HepG2 (cell line): ENCODE data around the gene ZCCHC7. TPM values are rescaled to one million over a fixed set of nuclear protein-coding genes. Genes with fewer than 3 reads are reported as not detected.
A peak's percentile ranks its signal among the peaks of the same experiment; 100 is the strongest.

Experiments used
- ATAC-seq: fragments of 200-7000 bp; cut with Tn5 transposase; 3 replicates; pipeline ENCODE4 v1.9.1; 2020; ENCODE audit warnings: mild to moderate bottlenecking, moderate library complexity
- BruUV-seq: library from RNA; stranded (reverse); fragments of 400-500 nt; replicated peaks from 2 replicates; lab custom pipeline; 2021; lab: Mats Ljungman, UMichigan
- CTCF ChIA-PET: fragments of 300-600 bp; formaldehyde crosslinking; extraction: SDS; loops from one replicate; lab custom pipeline; 2021; ENCODE audit warnings: low total read pairs, inconsistent platforms, low intra/inter-chr PET ratio; lab: Yijun Ruan, JAX
- POLR2A ChIA-PET: fragments of 350-600 bp; sonication (Branson Sonifier 250); formaldehyde crosslinking; loops from one replicate; lab custom pipeline; 2020; ENCODE audit warnings: antibody characterized with exemption, inconsistent platforms; lab: Yijun Ruan, JAX
- DNase-seq: peaks from one replicate; pipeline ENCODE4 v3.0.0-alpha.2; 2015; ENCODE audit warnings: low spot score
- FAIRE-seq: peaks from 3 replicates; lab custom pipeline; 2011; peaks lifted over from hg19 to GRCh38; lab: Jason Lieb, UNC
- H2AFZ ChIP-seq: one replicate; pipeline ENCODE4 v1.6.1; 2011; ENCODE audit warnings: low read length, inconsistent platforms
- H3K27ac ChIP-seq: fragments of 300-600 bp; 3 replicates; pipeline ENCODE4 v1.8.0; 2011; ENCODE audit warnings: mixed run types, mild to moderate bottlenecking, mixed read lengths, low read length, inconsistent platforms; ENCODE audit not compliant: insufficient read depth; ENCODE audit errors: extremely low read length
- H3K27me3 ChIP-seq, 2 experiments: fragments of 200-600 bp in 1 of 2; 2 replicates in 1 of 2; 3 replicates in 1 of 2; pipeline versions ENCODE4 v1.6.0 to v1.8.0; 2011; ENCODE audit warnings: low read length in 2 of 2, mild to moderate bottlenecking in 2 of 2, moderate library complexity in 2 of 2, inconsistent platforms in 1 of 2; ENCODE audit not compliant: insufficient read depth in 2 of 2, control insufficient read depth in 1 of 2
- H3K36me3 ChIP-seq, 2 experiments: fragments of 200-600 bp in 1 of 2; replicated peaks in 1 of 2; 2 replicates in 1 of 2; 3 replicates in 1 of 2; pipeline versions ENCODE4 v1.5.1 to v1.8.0; 2011; ENCODE audit warnings: low read length in 2 of 2, inconsistent platforms in 1 of 2; ENCODE audit not compliant: insufficient read depth in 2 of 2, control insufficient read depth in 1 of 2
- H3K4me1 ChIP-seq: 2 replicates; pipeline ENCODE4 v1.5.1; 2012; ENCODE audit warnings: low read length, inconsistent platforms; ENCODE audit not compliant: insufficient read depth
- H3K4me2 ChIP-seq: 2 replicates; pipeline ENCODE4 v1.6.0; 2011; ENCODE audit warnings: low read depth, low read length, inconsistent platforms
- H3K4me3 ChIP-seq, 3 experiments: fragments of 200-600 bp in 1 of 3; sonication (generic), shearing (Covaris generic) in 1 of 3; replicated peaks in 1 of 3; 2 replicates each; pipeline ENCODE4 v1.5.1; 2011 to 2016; ENCODE audit warnings: low read length in 3 of 3, inconsistent platforms in 2 of 3, low read depth in 2 of 3, mild to moderate bottlenecking in 2 of 3, control low read depth in 1 of 3, mixed read lengths in 1 of 3; ENCODE audit not compliant: insufficient read depth in 1 of 3
- H3K79me2 ChIP-seq: one replicate; pipeline ENCODE4 v1.6.1; 2011; ENCODE audit warnings: low read length, inconsistent platforms; ENCODE audit not compliant: insufficient read depth
- H3K9ac ChIP-seq: 2 replicates; pipeline ENCODE4 v1.6.0; 2011; ENCODE audit warnings: mild to moderate bottlenecking, low read depth, low read length, inconsistent platforms; ENCODE audit not compliant: insufficient read depth
- H3K9me3 ChIP-seq: 2 replicates; pipeline ENCODE4 v1.5.1; 2012; ENCODE audit warnings: mild to moderate bottlenecking, low read length
- H4K20me1 ChIP-seq: 2 replicates; pipeline ENCODE4 v1.6.0; 2011; ENCODE audit warnings: inconsistent platforms, mild to moderate bottlenecking, low read length, moderate library complexity; ENCODE audit not compliant: insufficient read depth
- ATF1 ChIP-seq: IDR thresholded peaks from 2 replicates; pipeline ENCODE4 v1.6.1; 2016; ENCODE audit warnings: mild to moderate bottlenecking, control low read depth
- ZNF121 ChIP-seq: sonication (generic); formaldehyde crosslinking; IDR thresholded peaks from 2 replicates; pipeline ENCODE4 v1.5.0; 2020; ENCODE audit warnings: mild to moderate bottlenecking, missing genetic modification reagents
- WGBS: methylation state at CpG from one replicate; pipeline ENCODE4 v1.1.6; 2017; ENCODE audit warnings: low lambda C conversion rate; 5-methylcytosine and 5-hydroxymethylcytosine counted together
- in situ Hi-C: cut with HindIII; loops from 2 replicates; pipeline ENCODE4 v1.10.0; 2017; ENCODE audit warnings: low pct_unique_long_range_greater_than_20kb; ENCODE audit not compliant: extremely low pct_ligation_motif_present
- intact Hi-C: fragments of 100-400 bp; cut with micrococcal nuclease; formaldehyde crosslinking; loops from one replicate; pipeline ENCODE4 v1.10.0; 2022; ENCODE audit not compliant: unreplicated experiment
- polyA plus RNA-seq, 8 experiments: library from polyadenylated mRNA; depleted of rRNA in 3 of 8; stranded (reverse) in 7 of 8; unstranded in 1 of 8; fragments of >200 nt; fragmentation: Illumina TruSeq in 4 of 8; extraction: Trizol in 4 of 8; gene quantifications; 2 replicates each; pipeline versions ENCODE4 v1.2.1 to v1.2.3, GENCODE V29; 2011 to 2016; ENCODE audit warnings: low read depth in 4 of 8, missing spikeins in 1 of 8, mixed read lengths in 1 of 8; ENCODE audit not compliant: insufficient read depth in 1 of 8
- total RNA-seq, 5 experiments: library from RNA; depleted of rRNA; stranded (reverse); fragments of >200 nt; fragmentation: Illumina TruSeq; extraction: Trizol; gene quantifications; 2 replicates each; pipeline ENCODE4 v1.2.3, GENCODE V29; 2016; ENCODE audit warnings: low read depth in 1 of 5
- TF ChIP-seq, protein P1 (sequence below): sonication (generic); formaldehyde crosslinking; IDR thresholded peaks from 2 replicates; pipeline ENCODE4 v1.4.0; 2020; ENCODE audit warnings: missing genetic modification reagents
- TF ChIP-seq, protein P2 (sequence below): sonication (generic); formaldehyde crosslinking; IDR thresholded peaks from 2 replicates; pipeline ENCODE4 v1.8.0; 2022; ENCODE audit warnings: missing genetic modification reagents, mild to moderate bottlenecking, borderline replicate concordance

The ZCCHC7 gene
- total and polyA plus RNA-seq, 2 of the 13 experiments (the other 11 are each of a cell fraction or from before 2014, with no cell fraction given) = 13.6 to 19.3 TPM

DNA sequence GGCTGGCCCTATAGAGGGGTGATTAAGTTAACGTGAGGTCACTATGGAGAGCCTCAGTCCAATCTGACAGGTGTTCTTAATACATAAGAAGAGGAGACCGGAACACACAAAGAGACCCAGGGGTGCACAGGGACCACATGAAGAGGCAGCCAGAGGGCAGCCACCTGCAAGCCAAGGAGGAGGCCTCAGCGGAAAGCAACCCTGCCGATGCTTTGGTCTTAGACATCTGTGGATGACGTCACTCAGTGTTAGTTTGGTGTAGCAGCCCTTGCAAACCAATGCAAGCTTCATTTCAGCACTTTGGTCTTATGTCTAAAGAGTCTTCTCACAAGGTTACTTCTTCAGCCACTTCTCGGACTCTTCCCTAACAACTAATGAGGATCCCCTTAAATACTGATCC lies 254.5 kb downstream of the ZCCHC7 start (continued):
- TF ChIP-seq, protein P1, sequence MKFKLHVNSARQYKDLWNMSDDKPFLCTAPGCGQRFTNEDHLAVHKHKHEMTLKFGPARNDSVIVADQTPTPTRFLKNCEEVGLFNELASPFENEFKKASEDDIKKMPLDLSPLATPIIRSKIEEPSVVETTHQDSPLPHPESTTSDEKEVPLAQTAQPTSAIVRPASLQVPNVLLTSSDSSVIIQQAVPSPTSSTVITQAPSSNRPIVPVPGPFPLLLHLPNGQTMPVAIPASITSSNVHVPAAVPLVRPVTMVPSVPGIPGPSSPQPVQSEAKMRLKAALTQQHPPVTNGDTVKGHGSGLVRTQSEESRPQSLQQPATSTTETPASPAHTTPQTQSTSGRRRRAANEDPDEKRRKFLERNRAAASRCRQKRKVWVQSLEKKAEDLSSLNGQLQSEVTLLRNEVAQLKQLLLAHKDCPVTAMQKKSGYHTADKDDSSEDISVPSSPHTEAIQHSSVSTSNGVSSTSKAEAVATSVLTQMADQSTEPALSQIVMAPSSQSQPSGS = no peak
- TF ChIP-seq, protein P2, sequence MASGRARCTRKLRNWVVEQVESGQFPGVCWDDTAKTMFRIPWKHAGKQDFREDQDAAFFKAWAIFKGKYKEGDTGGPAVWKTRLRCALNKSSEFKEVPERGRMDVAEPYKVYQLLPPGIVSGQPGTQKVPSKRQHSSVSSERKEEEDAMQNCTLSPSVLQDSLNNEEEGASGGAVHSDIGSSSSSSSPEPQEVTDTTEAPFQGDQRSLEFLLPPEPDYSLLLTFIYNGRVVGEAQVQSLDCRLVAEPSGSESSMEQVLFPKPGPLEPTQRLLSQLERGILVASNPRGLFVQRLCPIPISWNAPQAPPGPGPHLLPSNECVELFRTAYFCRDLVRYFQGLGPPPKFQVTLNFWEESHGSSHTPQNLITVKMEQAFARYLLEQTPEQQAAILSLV (CRISPR knock-in tag) = no peak

DNA sequence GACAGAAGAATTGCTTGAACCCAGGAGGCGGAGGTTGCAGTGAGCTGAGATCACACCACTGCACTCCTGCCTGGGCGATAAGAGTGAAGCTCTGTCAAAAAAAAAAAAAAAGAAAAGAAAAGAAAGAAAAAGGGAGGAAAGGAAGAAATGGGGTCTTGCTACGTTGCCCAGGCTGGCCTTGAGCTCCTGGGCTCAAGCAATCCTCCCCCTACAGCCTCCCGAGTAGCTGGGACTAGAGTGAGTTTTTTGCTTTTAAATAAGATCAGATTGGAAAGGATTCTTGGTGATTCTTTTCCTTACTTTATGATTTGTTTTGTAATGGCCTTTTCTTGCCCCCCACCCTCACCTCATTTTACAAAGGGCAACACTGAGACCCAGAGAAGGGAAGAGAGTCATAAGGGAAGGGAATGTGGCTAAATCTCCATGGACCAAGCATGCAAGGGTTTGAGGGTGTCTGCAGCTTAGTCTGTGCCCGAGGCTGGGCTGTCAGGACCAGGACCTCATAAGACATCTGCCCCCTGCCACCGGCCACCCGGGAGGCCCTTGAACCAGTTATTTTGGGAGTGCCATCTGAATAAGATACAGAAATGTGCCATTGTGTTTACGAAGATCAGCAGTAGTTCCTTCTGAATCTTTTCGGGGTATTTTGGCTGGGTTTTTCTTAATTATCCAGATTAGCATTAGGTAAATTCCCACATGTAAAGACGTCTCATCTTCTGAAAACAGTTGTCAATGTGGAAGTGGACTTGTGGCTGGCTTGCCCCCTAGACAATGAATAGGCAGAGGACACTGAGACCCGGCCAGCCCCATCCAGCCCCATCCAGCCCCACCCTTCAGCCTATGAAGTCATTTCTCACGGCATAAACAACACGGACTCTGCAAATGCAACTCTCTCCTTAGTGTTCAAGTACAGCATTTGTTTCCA lies 257.6 kb downstream of the ZCCHC7 start:
- BruUV-seq = no TSS peak
- in situ Hi-C loops = no loop called here
- POLR2A ChIA-PET = no interaction called here
- peaks cover 17% of the 10 kb centered on the region for H3K4me1 ChIP-seq
- CTCF ChIA-PET = no interaction called here
- no peak overlapping the region for H3K27ac ChIP-seq
- H3K9me3 ChIP-seq = no peaks in the 10 kb centered on the region
- H3K9ac ChIP-seq = no peak overlapping the region
- FAIRE-seq = no peak
- H4K20me1 ChIP-seq = no peaks in the 10 kb centered on the region
- H3K36me3 ChIP-seq = no peaks in the 10 kb centered on the region
- no peaks in the 10 kb centered on the region for H3K79me2 ChIP-seq
- H2AFZ ChIP-seq = no peak overlapping the region
- H3K4me3 ChIP-seq = no peak overlapping the region
- TF ChIP-seq ZNF121 (CRISPR knock-in tag) = peak; percentile 29; the same call in 1 of the 2 replicates
- TF ChIP-seq ATF1 (CRISPR knock-in tag) = no peak
- no peak overlapping the region for H3K4me2 ChIP-seq
- intact Hi-C loops = no loop called here
- WGBS = 39% methylated on average over 13 of the region's 13 CpGs
- no peak for ATAC-seq
- peaks cover 0 to 4% of the 10 kb centered on the region in 2 experiments; a peak in 2 of 5 replicates for H3K27me3 ChIP-seq
- no peak for DNase-seq
